WTC11 (cell line): ENCODE data around the gene GRM4. TPM values are rescaled to one million over a fixed set of nuclear protein-coding genes. Genes with fewer than 3 reads are reported as not detected.

Source experiments
- ATAC-seq: fragments of 200-7000 bp; cut with Tn5 transposase; 2 replicates; pipeline ENCODE4 v1.10.0; 2021; ENCODE audit warnings: mild to moderate bottlenecking, moderate library complexity
- CTCF ChIA-PET: fragments of 300-600 bp; sonication (Branson Sonifier 250); formaldehyde crosslinking; loops from one replicate; lab custom pipeline; 2021; ENCODE audit warnings: antibody characterized with exemption; lab: Charles Lee
- POLR2A ChIA-PET: fragments of 350-600 bp; sonication (Branson Sonifier 250); formaldehyde crosslinking; loops from one replicate; lab custom pipeline; 2021; ENCODE audit warnings: antibody characterized with exemption; lab: Charles Lee
- DNase-seq: peaks from one replicate; pipeline ENCODE4 v3.0.0; 2021; ENCODE audit warnings: low spot score
- H3K27ac Mint-ChIP-seq: 2 replicates; pipeline ENCODE4 v1.8.0; 2021; ENCODE audit warnings: mixed read lengths
- H3K27me3 Mint-ChIP-seq: 2 replicates; pipeline ENCODE4 v1.8.0; 2021; ENCODE audit warnings: low read depth, mild to moderate bottlenecking, moderate library complexity, mixed read lengths
- H3K36me3 Mint-ChIP-seq: 2 replicates; pipeline ENCODE4 v1.8.0; 2021; ENCODE audit warnings: mixed read lengths
- H3K4me1 Mint-ChIP-seq: 2 replicates; pipeline ENCODE4 v1.8.0; 2022; ENCODE audit warnings: mixed read lengths
- H3K4me3 Mint-ChIP-seq: 2 replicates; pipeline ENCODE4 v1.8.0; 2021; ENCODE audit warnings: mild to moderate bottlenecking, moderate library complexity, mixed read lengths
- H3K9me3 Mint-ChIP-seq: 2 replicates; pipeline ENCODE4 v1.8.0; 2021; ENCODE audit warnings: mixed read lengths
- ARID4B ChIP-seq: sonication (generic); formaldehyde crosslinking; IDR thresholded peaks from 2 replicates; pipeline ENCODE4 v1.8.0; 2023; ENCODE audit warnings: missing genetic modification reagents, mild to moderate bottlenecking, borderline replicate concordance
- E2F4 ChIP-seq: sonication (generic); formaldehyde crosslinking; IDR thresholded peaks from 2 replicates; pipeline ENCODE4 v1.8.1; 2022; ENCODE audit warnings: low read depth, mild to moderate bottlenecking, moderate library complexity, missing genetic modification reagents, borderline replicate concordance
- ESRRA ChIP-seq: sonication (generic); formaldehyde crosslinking; IDR thresholded peaks from 2 replicates; pipeline ENCODE4 v1.8.1; 2022; ENCODE audit warnings: mild to moderate bottlenecking, missing genetic modification reagents, borderline replicate concordance
- FOXP4 ChIP-seq: sonication (generic); formaldehyde crosslinking; IDR thresholded peaks from 2 replicates; pipeline ENCODE4 v1.8.0; 2022; ENCODE audit warnings: mild to moderate bottlenecking, missing genetic modification reagents
- GRHL2 ChIP-seq: fragments of 250-450 bp; sonication (Bioruptor Pico); IDR thresholded peaks from 2 replicates; pipeline ENCODE4 v1.8.0; 2022; ENCODE audit warnings: mild to moderate bottlenecking, moderate library complexity; ENCODE audit not compliant: insufficient replicate concordance, severe bottlenecking
- HMGXB4 ChIP-seq: sonication (generic); formaldehyde crosslinking; IDR thresholded peaks from 2 replicates; pipeline ENCODE4 v1.8.1; 2023; ENCODE audit warnings: mild to moderate bottlenecking, moderate library complexity, missing genetic modification reagents
- KAT7 ChIP-seq: sonication (generic); formaldehyde crosslinking; IDR thresholded peaks from 2 replicates; pipeline ENCODE4 v1.8.1; 2023; ENCODE audit warnings: missing genetic modification reagents, mild to moderate bottlenecking, borderline replicate concordance
- NFE2L1 ChIP-seq: sonication (generic); formaldehyde crosslinking; IDR thresholded peaks from 2 replicates; pipeline ENCODE4 v1.8.1; 2023; ENCODE audit warnings: missing genetic modification reagents
- SMAD4 ChIP-seq: sonication (generic); formaldehyde crosslinking; IDR thresholded peaks from 2 replicates; pipeline ENCODE4 v1.8.0; 2022; ENCODE audit warnings: mild to moderate bottlenecking, missing genetic modification reagents
- TEAD1 ChIP-seq: sonication (generic); formaldehyde crosslinking; IDR thresholded peaks from 2 replicates; pipeline ENCODE4 v1.8.0; 2022; ENCODE audit warnings: mild to moderate bottlenecking, missing genetic modification reagents
- USF1 ChIP-seq: sonication (generic); formaldehyde crosslinking; IDR thresholded peaks from 2 replicates; pipeline ENCODE4 v1.8.0; 2022; ENCODE audit warnings: mild to moderate bottlenecking, missing genetic modification reagents
- ZMAT4 ChIP-seq: fragments of 250-450 bp; sonication (Bioruptor Pico); IDR thresholded peaks from 2 replicates; pipeline ENCODE4 v1.9.0; 2021; ENCODE audit warnings: mild to moderate bottlenecking
- ZNF121 ChIP-seq: sonication (generic); formaldehyde crosslinking; IDR thresholded peaks from 2 replicates; pipeline ENCODE4 v1.8.0; 2023; ENCODE audit warnings: missing genetic modification reagents
- ZNF512 ChIP-seq: sonication (generic); formaldehyde crosslinking; IDR thresholded peaks from 2 replicates; pipeline ENCODE4 v1.8.1; 2022; ENCODE audit warnings: missing genetic modification reagents, borderline replicate concordance
- ZNF671 ChIP-seq: fragments of 250-450 bp; sonication (Bioruptor Pico); IDR thresholded peaks from 2 replicates; pipeline ENCODE4 v1.8.0; 2021; ENCODE audit warnings: mild to moderate bottlenecking
- total RNA-seq: library from RNA; stranded (reverse); gene quantifications from 3 replicates; pipeline ENCODE4 v1.2.3, GENCODE V29; 2021

The GRM4 gene
- total RNA-seq, 1 experiment from 2014 or later: 34.5 TPM

GRCh38 chr6:33998660-33999059, 147.2 kb downstream of the GRM4 start:
- Mint-ChIP-seq H3K4me1 (peaks cover 8% of the 10 kb centered on the region), H3K27ac (no peak overlapping the region), H3K4me3 (no peak overlapping the region), H3K36me3 (no peaks in the 10 kb centered on the region), H3K9me3 (peaks cover 17% of the 10 kb centered on the region), H3K27me3 (peaks cover 50% of the 10 kb centered on the region)
- ATAC-seq (no peak), DNase-seq (no peak)
- TF ChIP-seq FOXP4 (no peak), TEAD1 (CRISPR knock-in tag) (no peak), HMGXB4 (CRISPR knock-in tag) (no peak), SMAD4 (CRISPR knock-in tag) (no peak), ZNF671 (no peak), ESRRA (no peak), KAT7 (no peak), GRHL2 (CRISPR knock-in tag) (no peak), NFE2L1 (CRISPR knock-in tag) (no peak), USF1 (CRISPR knock-in tag) (no peak), ARID4B (CRISPR knock-in tag) (no peak), E2F4 (no peak), ZMAT4 (CRISPR knock-in tag) (no peak), ZNF121 (CRISPR knock-in tag) (no peak), ZNF512 (CRISPR knock-in tag) (no peak)
- ChIA-PET CTCF (interaction anchor here (0.6 to 0.7 kb wide), 2 partner anchors 347 to 362 kb away, joined by 3 to 4 read pairs; no protein-coding TSS in a partner anchor), POLR2A (no interaction called here)
